HG02571 (cell line): ENCODE measurements around the gene CARNS1.

Experiments
- ATAC-seq: cut with Tn5 transposase; IDR thresholded peaks from one replicate; pipeline ENCODE4 v1.9.1; 2021; ENCODE audit warnings: mild to moderate bottlenecking, moderate library complexity; ENCODE audit not compliant: unreplicated experiment

The CARNS1 gene

GRCh38 chr11:67415501-67416304 is at the start of gene CARNS1:
Gene CARNS1, plus strand, starts transcription at chr11:67415678. Its CDS starts 522 bp downstream, at chr11:67416200.
- no peak for ATAC-seq

GRCh38 chr11:67365736-67366444 is 49.6 kb upstream of the CARNS1 start:
- ATAC-seq = no peak

GRCh38 chr11:67366546-67366945 is 48.9 kb upstream of the CARNS1 start:
- no peak for ATAC-seq

GRCh38 chr11:67366961-67367760 is 48.3 kb upstream of the CARNS1 start:
- ATAC-seq = no peak

GRCh38 chr11:67367761-67368227 is 47.7 kb upstream of the CARNS1 start:
- ATAC-seq = no peak

GRCh38 chr11:67368621-67369020 is 46.9 kb upstream of the CARNS1 start:
- no peak for ATAC-seq

GRCh38 chr11:67369275-67369674 is 46.2 kb upstream of the CARNS1 start:
- ATAC-seq = no peak

GRCh38 chr11:67369801-67370284 is 45.6 kb upstream of the CARNS1 start:
- no peak for ATAC-seq

- no peak for ATAC-seq
These were observed 45.0 kb upstream of the CARNS1 start for GRCh38 chr11:67370351-67371076.

GRCh38 chr11:67371189-67371910 is 44.1 kb upstream of the CARNS1 start:
- no peak for ATAC-seq

GRCh38 chr11:67371911-67372320 is 43.6 kb upstream of the CARNS1 start:
- no peak for ATAC-seq

GRCh38 chr11:67372321-67372992 is 43.0 kb upstream of the CARNS1 start:
- ATAC-seq = no peak

- ATAC-seq = no peak
These were observed 42.4 kb upstream of the CARNS1 start, which contains the start of gene CLCF1 for GRCh38 chr11:67372993-67373647. Gene CLCF1, minus strand, starts transcription at chr11:67373598. Its CDS starts 59 bp downstream, at chr11:67373539.

GRCh38 chr11:67373648-67374570 is 41.6 kb upstream of the CARNS1 start:
- no peak for ATAC-seq

- no peak for ATAC-seq
These were observed 40.8 kb upstream of the CARNS1 start for GRCh38 chr11:67374571-67375281.

GRCh38 chr11:67375320-67376055 is 40.0 kb upstream of the CARNS1 start:
- ATAC-seq = no peak
